OCI-LY1 (cell line): ENCODE data around the gene SH2B3.

ENCODE experiments used
- EZH2 ChIP-seq: fragments of 200-600 bp; sonication (generic), shearing (Covaris generic); IDR thresholded peaks from 2 replicates; pipeline ENCODE4 v1.8.0; 2017; ENCODE audit warnings: borderline replicate concordance, mixed run types, mild to moderate bottlenecking, antibody characterized with exemption, low read length, moderate library complexity, mixed read lengths
- TF ChIP-seq, protein P1 (sequence below): fragments of 200-600 bp; sonication (generic), shearing (Covaris generic); IDR thresholded peaks from 2 replicates; pipeline ENCODE4 v1.5.1; 2017; ENCODE audit warnings: mild to moderate bottlenecking, antibody characterized with exemption, low read length, moderate library complexity, mixed read lengths

DNA sequence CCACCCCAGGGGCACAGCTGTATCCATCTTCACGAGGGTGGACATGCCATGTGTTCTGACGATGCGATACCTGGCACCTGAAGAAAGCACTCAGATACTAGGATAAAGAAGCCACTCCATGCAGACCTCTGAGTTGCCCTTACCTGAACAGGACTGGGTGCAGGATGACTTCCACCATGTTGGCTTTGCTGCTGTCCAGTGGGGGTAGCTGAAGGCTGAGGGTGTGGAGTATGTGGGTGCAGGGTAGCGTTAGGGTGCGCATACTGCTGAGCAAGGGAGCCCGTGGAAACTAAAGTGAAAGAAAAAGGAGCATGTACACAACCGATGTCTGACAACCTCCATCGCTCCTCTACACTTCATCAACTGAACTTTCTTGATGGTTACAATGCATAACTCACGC lies 51.3 kb downstream of the SH2B3 start:
- TF ChIP-seq, protein P1, sequence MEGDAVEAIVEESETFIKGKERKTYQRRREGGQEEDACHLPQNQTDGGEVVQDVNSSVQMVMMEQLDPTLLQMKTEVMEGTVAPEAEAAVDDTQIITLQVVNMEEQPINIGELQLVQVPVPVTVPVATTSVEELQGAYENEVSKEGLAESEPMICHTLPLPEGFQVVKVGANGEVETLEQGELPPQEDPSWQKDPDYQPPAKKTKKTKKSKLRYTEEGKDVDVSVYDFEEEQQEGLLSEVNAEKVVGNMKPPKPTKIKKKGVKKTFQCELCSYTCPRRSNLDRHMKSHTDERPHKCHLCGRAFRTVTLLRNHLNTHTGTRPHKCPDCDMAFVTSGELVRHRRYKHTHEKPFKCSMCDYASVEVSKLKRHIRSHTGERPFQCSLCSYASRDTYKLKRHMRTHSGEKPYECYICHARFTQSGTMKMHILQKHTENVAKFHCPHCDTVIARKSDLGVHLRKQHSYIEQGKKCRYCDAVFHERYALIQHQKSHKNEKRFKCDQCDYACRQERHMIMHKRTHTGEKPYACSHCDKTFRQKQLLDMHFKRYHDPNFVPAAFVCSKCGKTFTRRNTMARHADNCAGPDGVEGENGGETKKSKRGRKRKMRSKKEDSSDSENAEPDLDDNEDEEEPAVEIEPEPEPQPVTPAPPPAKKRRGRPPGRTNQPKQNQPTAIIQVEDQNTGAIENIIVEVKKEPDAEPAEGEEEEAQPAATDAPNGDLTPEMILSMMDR = no peak
- no peak for TF ChIP-seq EZH2
